ENCODE measurements around the gene WASHC2C.
"Not testable (repeated sequence)": the region's sequence is repeated elsewhere in the genome, so short reads cannot be mapped to it uniquely, and the experiment has no call there.

GRCh38 chr10:45753979-45754495 lies 27.0 kb downstream of the WASHC2C start:
- not testable (repeated sequence) for TF ChIP-seq CTCF, POLR2A (IDR thresholded peaks at IDR 0.05)
